Tibial nerve (tissue), 4 donors: ENCODE measurements around the gene RGS7. TPM values are rescaled to one million over a fixed set of nuclear protein-coding genes. Genes with fewer than 3 reads are reported as not detected.
"Not testable (repeated sequence)": the region's sequence is repeated elsewhere in the genome, so short reads cannot be mapped to it uniquely, and the experiment has no call there.

ENCODE experiments used
- DNase-seq, 2 donors: peaks; one replicate each; pipeline ENCODE4 v3.0.0-alpha.2; 2019; ENCODE audit warnings: low spot score in 2 of 2
- H3K27ac ChIP-seq, 4 donors: fragments of 200-600 bp; sonication (generic) in 3 of 4; one replicate each; pipeline ENCODE4 v1.5.1; 2017 to 2019; ENCODE audit warnings: mild to moderate bottlenecking in 1 of 4
- H3K27me3 ChIP-seq, 2 donors: fragments of 200-600 bp; sonication (generic) in 1 of 2; one replicate each; pipeline versions ENCODE4 v1.5.1 to v1.6.0; 2017 to 2019
- H3K36me3 ChIP-seq, 3 donors: fragments of 200-600 bp; sonication (generic); one replicate each; pipeline ENCODE4 v1.5.1; 2018 to 2019
- H3K4me1 ChIP-seq, 4 donors: fragments of 200-600 bp; sonication (generic) in 3 of 4; one replicate each; pipeline ENCODE4 v1.5.1; 2017 to 2019
- H3K4me3 ChIP-seq, 4 donors: fragments of 200-600 bp; sonication (generic) in 3 of 4; one replicate each; pipeline ENCODE4 v1.5.1; 2017 to 2019; ENCODE audit warnings: mild to moderate bottlenecking in 1 of 4, moderate library complexity in 1 of 4
- H3K9me3 ChIP-seq, 4 donors: fragments of 200-600 bp; sonication (generic) in 3 of 4; one replicate each; pipeline ENCODE4 v1.5.1; 2017 to 2019
- EP300 ChIP-seq, 2 donors: sonication (generic); formaldehyde crosslinking; IDR thresholded peaks; one replicate each; pipeline ENCODE4 v1.6.1; 2017; ENCODE audit warnings: antibody characterized with exemption in 2 of 2, mild to moderate bottlenecking in 1 of 2
- POLR2A ChIP-seq, 2 donors: fragments of 450-650 bp; IDR thresholded peaks; one replicate each; pipeline ENCODE4 v1.6.1; 2017; ENCODE audit warnings: antibody characterized with exemption in 2 of 2, mild to moderate bottlenecking in 2 of 2, moderate library complexity in 2 of 2
- WGBS, 2 donors: methylation state at CpG; one replicate each; pipeline ENCODE4 v1.1.5; 2018; 5-methylcytosine and 5-hydroxymethylcytosine counted together
- total RNA-seq, 4 donors: library from RNA; depleted of rRNA; stranded (reverse); fragments of >200 nt; gene quantifications; one replicate each; pipeline ENCODE4 v1.1.0, GENCODE V29; 2016
- TF ChIP-seq, protein P1 (sequence below), 5 experiments: fragments of 200-600 bp in 3 of 5; fragments of 450-650 bp in 2 of 5; sonication (generic) in 3 of 5; IDR thresholded peaks; one replicate each; pipeline ENCODE4 v1.5.1; 2016 to 2019; ENCODE audit warnings: antibody characterized with exemption in 5 of 5, mild to moderate bottlenecking in 3 of 5, moderate library complexity in 2 of 5

RGS7 gene
- total RNA-seq, 4 donors from 2014 or later: 0.39 to 1.5 (median 1.0) TPM; not detected in 1

DNA sequence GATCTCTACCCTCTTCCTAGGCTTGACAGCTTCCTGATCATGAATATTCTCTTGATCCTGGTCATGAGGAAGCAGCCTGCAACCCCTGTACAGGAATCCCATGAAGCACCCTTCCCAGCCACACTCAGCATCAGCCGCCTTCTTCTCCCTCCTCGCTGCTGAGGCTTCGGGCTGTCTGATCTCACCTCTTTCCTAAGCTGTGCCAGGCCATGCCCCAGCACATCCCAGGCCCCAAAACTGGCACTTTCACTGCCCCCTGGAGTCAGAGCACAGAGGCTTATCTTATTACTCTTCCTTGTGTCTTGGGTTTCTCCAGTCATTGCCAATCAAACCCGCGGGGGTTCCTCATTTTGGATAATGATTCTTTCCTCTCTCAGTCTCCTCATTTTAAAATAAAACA, 259.5 kb downstream of the RGS7 start:
- no peaks in the 10 kb centered on the region for H3K9me3 ChIP-seq
- no peak overlapping the region for H3K4me3 ChIP-seq
- H3K27ac ChIP-seq: no peak overlapping the region
- H3K27me3 ChIP-seq: no peaks in the 10 kb centered on the region
- WGBS, 2 donors: 92 to 95% methylated on average over 5 of the region's 5 CpGs
- TF ChIP-seq EP300 (IDR thresholded peaks at IDR 0.05): no peak
- TF ChIP-seq POLR2A (IDR thresholded peaks at IDR 0.05): no peak
- TF ChIP-seq, protein P1, sequence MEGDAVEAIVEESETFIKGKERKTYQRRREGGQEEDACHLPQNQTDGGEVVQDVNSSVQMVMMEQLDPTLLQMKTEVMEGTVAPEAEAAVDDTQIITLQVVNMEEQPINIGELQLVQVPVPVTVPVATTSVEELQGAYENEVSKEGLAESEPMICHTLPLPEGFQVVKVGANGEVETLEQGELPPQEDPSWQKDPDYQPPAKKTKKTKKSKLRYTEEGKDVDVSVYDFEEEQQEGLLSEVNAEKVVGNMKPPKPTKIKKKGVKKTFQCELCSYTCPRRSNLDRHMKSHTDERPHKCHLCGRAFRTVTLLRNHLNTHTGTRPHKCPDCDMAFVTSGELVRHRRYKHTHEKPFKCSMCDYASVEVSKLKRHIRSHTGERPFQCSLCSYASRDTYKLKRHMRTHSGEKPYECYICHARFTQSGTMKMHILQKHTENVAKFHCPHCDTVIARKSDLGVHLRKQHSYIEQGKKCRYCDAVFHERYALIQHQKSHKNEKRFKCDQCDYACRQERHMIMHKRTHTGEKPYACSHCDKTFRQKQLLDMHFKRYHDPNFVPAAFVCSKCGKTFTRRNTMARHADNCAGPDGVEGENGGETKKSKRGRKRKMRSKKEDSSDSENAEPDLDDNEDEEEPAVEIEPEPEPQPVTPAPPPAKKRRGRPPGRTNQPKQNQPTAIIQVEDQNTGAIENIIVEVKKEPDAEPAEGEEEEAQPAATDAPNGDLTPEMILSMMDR (IDR thresholded peaks at IDR 0.05): no peak
- H3K36me3 ChIP-seq: no peaks in the 10 kb centered on the region
- no peaks in the 10 kb centered on the region for H3K4me1 ChIP-seq
- DNase-seq: no peak

DNA sequence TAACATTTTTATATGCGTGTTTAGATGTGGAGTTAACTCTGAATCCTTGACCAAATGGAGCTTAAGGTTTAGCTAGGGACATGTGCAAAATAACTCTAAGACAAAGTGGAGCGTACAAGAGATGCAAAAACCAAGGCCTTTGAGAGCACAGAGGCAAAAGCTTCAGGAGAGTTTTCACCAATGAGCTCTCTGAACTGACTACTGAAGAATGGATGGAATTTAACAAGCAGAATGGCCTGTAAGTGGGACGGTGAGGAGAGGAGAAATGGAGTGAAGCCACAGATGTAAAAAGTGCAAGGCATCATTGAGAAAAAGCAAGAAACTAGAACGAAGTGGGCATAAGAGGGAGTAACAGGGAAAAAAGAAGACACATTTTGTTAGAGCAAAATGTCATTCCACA, 260.0 kb downstream of the RGS7 start:
- no peaks in the 10 kb centered on the region for H3K36me3 ChIP-seq
- no peak for TF ChIP-seq EP300 (IDR thresholded peaks at IDR 0.05)
- TF ChIP-seq, protein P1 (IDR thresholded peaks at IDR 0.05): no peak
- TF ChIP-seq POLR2A (IDR thresholded peaks at IDR 0.05): no peak
- no peaks in the 10 kb centered on the region for H3K9me3 ChIP-seq
- 63 to 72% methylated on average over 4 of the region's 4 CpGs for WGBS, 2 donors
- no peaks in the 10 kb centered on the region for H3K27me3 ChIP-seq
- H3K27ac ChIP-seq: no peak overlapping the region
- DNase-seq: no peak
- H3K4me3 ChIP-seq: no peak overlapping the region
- no peaks in the 10 kb centered on the region for H3K4me1 ChIP-seq

DNA sequence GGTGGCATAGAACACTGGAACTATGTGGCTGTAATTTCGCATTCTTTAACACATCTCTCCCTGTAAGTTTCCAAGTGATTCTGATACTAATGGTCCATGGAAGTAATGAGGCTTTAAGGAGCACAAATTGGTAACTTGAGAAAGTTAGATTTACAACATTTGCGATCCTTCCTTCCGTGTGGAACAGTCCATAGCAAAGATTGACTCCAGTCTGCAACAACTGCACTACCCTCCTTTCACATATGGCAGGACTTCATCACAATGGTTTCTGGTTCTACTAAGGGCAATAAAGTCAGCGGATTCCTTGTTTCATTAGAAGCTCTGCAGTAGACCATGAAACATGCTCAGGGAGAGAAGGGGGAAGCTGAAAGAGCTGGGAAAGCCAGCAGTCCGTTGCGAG, 261.2 kb downstream of the RGS7 start:
- 74 to 75% methylated on average over 6 of the region's 6 CpGs for WGBS, 2 donors
- Histone ChIP-seq H3K36me3 (no peaks in the 10 kb centered on the region), H3K4me3 (no peak overlapping the region), H3K9me3 (no peaks in the 10 kb centered on the region), H3K27ac (no peak overlapping the region), H3K27me3 (no peaks in the 10 kb centered on the region), H3K4me1 (no peaks in the 10 kb centered on the region)
- no peak for TF ChIP-seq EP300 (IDR thresholded peaks at IDR 0.05)
- TF ChIP-seq, protein P1 (IDR thresholded peaks at IDR 0.05): no peak
- no peak for TF ChIP-seq POLR2A (IDR thresholded peaks at IDR 0.05)
- no peak for DNase-seq

DNA sequence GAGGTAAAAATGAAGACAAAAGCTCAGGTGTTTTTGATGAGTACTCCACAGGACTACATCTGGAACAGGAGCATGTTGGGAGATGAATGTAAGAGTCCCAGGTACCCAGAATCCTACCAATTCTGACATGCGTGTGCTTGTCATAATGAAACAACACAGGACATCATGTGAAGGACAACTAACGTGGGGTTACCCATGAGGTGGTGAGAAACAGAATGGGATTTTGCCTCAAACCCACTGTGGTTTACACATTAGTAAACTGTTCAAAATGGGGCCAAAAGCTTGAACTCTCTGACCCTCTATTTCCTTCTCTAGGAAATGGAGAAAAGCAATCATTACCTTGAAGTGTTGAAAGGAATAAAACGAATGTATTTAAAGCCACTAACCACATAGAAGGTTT, 266.2 kb downstream of the RGS7 start:
- no peak for TF ChIP-seq POLR2A (IDR thresholded peaks at IDR 0.05)
- TF ChIP-seq, protein P1 (IDR thresholded peaks at IDR 0.05): no peak
- TF ChIP-seq EP300 (IDR thresholded peaks at IDR 0.05): no peak
- 79 to 85% methylated on average over 3 of the region's 3 CpGs for WGBS, 2 donors

DNA sequence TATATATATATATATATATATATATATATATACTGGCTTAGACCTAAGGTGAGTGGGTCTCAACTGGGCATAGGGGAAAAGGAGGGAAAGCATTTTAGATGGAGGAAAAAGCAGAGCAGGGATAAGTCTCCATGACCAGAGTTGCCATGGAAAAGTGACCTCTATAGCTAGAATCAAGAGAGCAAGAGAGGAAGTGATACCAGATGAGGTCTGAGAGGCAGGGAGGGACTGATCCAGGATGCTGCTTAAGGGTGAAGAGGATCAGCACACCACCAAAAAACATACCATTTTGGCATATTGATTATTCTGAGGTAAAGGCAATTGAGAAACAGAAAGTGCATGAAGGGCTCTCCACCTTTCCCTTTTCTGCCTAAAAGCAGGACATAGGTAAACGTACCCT, 267.9 kb downstream of the RGS7 start:
- DNase-seq, H3K36me3 ChIP-seq, H3K4me3 ChIP-seq, H3K4me1 ChIP-seq, H3K9me3 ChIP-seq, H3K27me3 ChIP-seq, H3K27ac ChIP-seq: not testable (repeated sequence)
- WGBS, 2 donors: 85 to 88% methylated on average over 1 of the region's 1 CpG

More for the DNA sequence above, 266.2 kb downstream of the RGS7 start:
- Histone ChIP-seq H3K4me1 (no peaks in the 10 kb centered on the region), H3K9me3 (no peaks in the 10 kb centered on the region), H3K27me3 (no peaks in the 10 kb centered on the region), H3K4me3 (no peak overlapping the region), H3K27ac (no peak overlapping the region), H3K36me3 (no peaks in the 10 kb centered on the region)
- no peak for DNase-seq

DNA sequence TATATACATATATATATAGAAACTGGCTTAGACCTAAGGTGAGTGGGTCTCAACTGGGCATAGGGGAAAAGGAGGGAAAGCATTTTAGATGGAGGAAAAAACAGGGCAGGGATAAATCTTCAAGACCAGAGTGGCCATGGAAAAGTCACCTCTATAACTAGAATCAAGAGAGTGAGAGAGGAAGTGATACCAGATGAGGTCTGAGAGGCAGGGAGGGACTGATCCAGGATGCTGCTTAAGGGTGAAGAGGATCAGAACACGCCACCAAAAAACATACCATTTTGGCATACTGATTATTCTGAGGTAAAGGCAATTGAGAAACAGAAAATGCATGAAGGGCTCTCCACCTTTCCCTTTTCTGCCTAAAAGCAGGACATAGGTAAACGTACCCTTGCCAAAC, 268.9 kb downstream of the RGS7 start:
- 82 to 95% methylated on average over 2 of the region's 2 CpGs for WGBS, 2 donors
- DNase-seq, H3K27me3 ChIP-seq, H3K4me3 ChIP-seq, H3K4me1 ChIP-seq, H3K27ac ChIP-seq, H3K9me3 ChIP-seq, H3K36me3 ChIP-seq: not testable (repeated sequence)
